22Rv1 (cell line): ENCODE results near the gene MTCL1.

ENCODE experiments used
- CTCF ChIP-seq: fragments of 450-650 bp; IDR thresholded peaks from 2 replicates; pipeline ENCODE4 v1.5.1; 2017; ENCODE audit warnings: mild to moderate bottlenecking
- ZFX ChIP-seq: fragments of 450-650 bp; IDR thresholded peaks from 2 replicates; pipeline ENCODE4 v1.6.1; 2017; ENCODE audit warnings: antibody characterized with exemption, borderline replicate concordance

- TF ChIP-seq CTCF = no peak
- no peak for TF ChIP-seq ZFX
Measured at GRCh38 chr18:8745355-8746014, 40.1 kb downstream of the MTCL1 start.
